Adrenal gland (tissue), 5 donors: ENCODE measurements around the gene RRAGD.

ENCODE experiments used
- CTCF ChIP-seq, 6 experiments: fragments of 450-650 bp in 4 of 6; fragments of 200-600 bp in 2 of 6; sonication (generic) in 1 of 6; IDR thresholded peaks; 1 replicate in 5 of 6; 2 replicates in 1 of 6; pipeline versions ENCODE4 v1.5.1 to v1.8.0; 2016 to 2021; ENCODE audit warnings: antibody characterized with exemption in 6 of 6, mild to moderate bottlenecking in 2 of 6, moderate library complexity in 1 of 6
- POLR2A ChIP-seq, 2 donors: fragments of 450-650 bp; IDR thresholded peaks; one replicate each; pipeline ENCODE4 v1.6.1; 2017; ENCODE audit warnings: antibody characterized with exemption in 2 of 2, mild to moderate bottlenecking in 2 of 2, moderate library complexity in 1 of 2
- donor health status: DM: no; HTN: no; CAD: no.

- TF ChIP-seq CTCF (IDR thresholded peaks at IDR 0.05) (no peak), POLR2A (IDR thresholded peaks at IDR 0.05) (no peak)
Observed at GRCh38 chr6:89385156-89385667, 26.9 kb downstream of the RRAGD start.
